D721Med (cell line): ENCODE data around the gene SARM1.

ENCODE experiments used
- DNase-seq: peaks from one replicate; pipeline ENCODE4 v3.0.0; 2011; ENCODE audit warnings: low spot score; ENCODE audit not compliant: insufficient read length
- FAIRE-seq: peaks from 2 replicates; lab custom pipeline; 2011; peaks lifted over from hg19 to GRCh38; lab: Jason Lieb, UNC
- TF ChIP-seq, protein P1 (sequence below): IDR thresholded peaks from 2 replicates; pipeline ENCODE4 v1.5.1; 2012; ENCODE audit warnings: mild to moderate bottlenecking, control low read depth; ENCODE audit not compliant: insufficient read depth; ENCODE audit errors: missing control alignments

SARM1 gene

DNA sequence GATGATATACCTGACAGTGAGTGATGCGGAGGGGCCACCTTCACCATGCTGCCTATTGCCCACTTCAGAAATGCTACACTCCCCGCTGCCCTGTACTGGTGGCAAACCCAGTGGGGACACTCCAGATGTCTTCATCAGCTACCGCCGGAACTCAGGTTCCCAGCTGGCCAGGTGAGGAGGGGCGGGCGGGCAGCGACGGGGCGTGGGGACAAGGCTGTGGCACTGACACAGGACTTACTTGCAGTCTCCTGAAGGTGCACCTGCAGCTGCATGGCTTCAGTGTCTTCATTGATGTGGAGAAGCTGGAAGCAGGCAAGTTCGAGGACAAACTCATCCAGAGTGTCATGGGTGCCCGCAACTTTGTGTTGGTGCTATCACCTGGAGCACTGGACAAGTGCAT, 16.6 kb downstream of the SARM1 start:
- TF ChIP-seq, protein P1, sequence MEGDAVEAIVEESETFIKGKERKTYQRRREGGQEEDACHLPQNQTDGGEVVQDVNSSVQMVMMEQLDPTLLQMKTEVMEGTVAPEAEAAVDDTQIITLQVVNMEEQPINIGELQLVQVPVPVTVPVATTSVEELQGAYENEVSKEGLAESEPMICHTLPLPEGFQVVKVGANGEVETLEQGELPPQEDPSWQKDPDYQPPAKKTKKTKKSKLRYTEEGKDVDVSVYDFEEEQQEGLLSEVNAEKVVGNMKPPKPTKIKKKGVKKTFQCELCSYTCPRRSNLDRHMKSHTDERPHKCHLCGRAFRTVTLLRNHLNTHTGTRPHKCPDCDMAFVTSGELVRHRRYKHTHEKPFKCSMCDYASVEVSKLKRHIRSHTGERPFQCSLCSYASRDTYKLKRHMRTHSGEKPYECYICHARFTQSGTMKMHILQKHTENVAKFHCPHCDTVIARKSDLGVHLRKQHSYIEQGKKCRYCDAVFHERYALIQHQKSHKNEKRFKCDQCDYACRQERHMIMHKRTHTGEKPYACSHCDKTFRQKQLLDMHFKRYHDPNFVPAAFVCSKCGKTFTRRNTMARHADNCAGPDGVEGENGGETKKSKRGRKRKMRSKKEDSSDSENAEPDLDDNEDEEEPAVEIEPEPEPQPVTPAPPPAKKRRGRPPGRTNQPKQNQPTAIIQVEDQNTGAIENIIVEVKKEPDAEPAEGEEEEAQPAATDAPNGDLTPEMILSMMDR, result no peak
- FAIRE-seq, result no peak

DNA sequence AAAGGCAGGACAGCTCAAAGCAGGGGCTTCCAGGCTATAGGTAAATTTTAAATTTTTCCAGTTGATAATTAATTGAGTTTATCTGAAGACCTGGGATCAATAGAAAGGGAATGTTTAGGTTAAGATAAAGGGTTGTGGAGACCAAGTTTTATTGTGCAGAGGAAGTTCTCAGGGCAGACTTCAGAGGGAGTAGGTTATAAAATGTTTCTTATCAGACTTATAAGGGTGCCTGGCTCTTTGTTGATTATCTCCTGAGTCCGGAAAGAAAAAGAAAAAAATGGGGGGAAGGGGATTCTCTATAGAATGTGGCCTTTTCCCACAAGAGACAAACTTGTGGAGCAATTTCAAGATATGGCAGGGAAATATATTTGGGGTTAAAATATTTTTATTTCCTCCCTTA, 18.6 kb downstream of the SARM1 start:
- FAIRE-seq (no peak), DNase-seq (no peak)
- TF ChIP-seq, protein P1, result no peak

More for the DNA sequence above, 16.6 kb downstream of the SARM1 start:
- DNase-seq, result no peak

DNA sequence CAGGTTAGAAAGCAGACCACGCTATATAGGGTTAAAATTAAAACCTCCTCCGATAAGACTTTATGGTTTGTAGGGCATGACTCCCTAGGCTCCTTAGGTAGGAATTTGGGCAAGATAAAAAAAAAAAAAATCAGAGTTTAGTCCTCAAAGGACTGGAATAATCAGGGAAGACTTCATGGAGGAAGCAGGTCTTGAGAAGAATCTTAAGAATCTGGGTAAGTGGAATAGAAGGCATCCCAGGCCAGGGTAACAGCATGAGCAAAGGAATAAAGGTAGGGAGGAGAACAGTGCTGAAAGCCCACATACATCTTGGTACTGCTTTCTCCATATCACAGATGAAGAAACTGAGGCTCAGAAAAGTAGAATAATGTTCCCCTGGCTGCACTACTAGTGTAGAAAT, 19.1 kb downstream of the SARM1 start:
- FAIRE-seq (no peak), DNase-seq (no peak)
- TF ChIP-seq, protein P1, result no peak

DNA sequence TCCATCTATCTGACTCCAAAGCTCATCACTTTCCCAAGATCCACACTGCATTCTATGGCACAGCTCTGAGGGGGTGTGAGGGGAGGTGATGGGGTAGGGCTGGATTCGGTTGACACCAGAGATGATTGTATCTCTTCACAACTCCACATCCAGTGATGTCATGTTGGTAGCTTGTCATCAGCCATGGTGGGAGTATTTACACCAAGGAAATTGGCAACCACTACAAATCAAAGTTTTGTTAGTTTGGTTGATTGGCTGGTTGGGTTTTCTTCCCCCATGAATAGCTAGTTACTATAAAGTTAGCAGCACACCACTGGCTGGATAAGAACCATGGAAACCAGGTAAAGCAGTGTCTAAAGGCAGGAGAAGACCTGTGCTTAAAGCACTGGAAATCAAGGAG, 19.5 kb downstream of the SARM1 start:
- FAIRE-seq (no peak), DNase-seq (no peak)
- TF ChIP-seq, protein P1, result no peak

DNA sequence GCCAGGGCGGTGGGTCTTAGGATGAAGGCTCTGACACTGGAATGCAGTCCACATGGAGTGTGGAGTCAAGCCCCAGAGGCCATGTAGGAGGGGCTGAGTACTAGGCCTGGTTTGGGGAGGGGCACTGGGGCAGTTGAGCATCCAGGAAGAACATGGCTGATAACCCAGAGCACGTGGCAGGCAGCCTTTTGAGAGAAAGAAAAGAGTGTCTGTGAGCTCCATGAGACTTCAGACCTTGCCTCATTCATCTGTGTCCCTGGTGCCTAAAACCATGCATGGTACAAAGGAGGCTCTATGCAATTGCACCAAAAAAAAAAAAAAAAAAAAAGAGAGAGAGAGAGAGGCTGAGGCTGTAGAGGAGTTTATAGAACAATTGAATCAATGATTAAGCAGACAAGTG, 19.9 kb downstream of the SARM1 start:
- TF ChIP-seq, protein P1, result no peak
- FAIRE-seq (no peak), DNase-seq (no peak)

DNA sequence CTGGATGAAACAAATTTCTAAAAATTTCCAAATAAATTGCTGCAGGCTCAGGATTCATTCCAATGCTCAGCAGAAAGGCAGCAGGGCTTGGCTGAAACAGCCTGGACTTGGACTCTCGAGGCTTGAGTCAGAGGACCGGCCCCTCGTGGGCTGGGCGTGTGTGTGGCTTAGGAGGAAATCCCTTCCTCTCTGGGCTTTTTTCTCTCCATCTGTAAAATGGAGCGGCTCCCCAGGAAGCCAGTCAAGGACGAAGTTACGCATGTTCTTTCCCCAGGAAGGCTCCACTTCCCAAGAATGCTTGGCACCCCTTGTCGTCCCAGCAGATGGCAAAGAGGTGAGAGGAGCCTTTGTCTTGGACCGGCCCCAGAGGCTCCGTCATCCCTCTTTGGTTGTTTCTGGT, 21.0 kb downstream of the SARM1 start:
- TF ChIP-seq, protein P1, result no peak
- DNase-seq, result no peak
- no peak for FAIRE-seq

DNA sequence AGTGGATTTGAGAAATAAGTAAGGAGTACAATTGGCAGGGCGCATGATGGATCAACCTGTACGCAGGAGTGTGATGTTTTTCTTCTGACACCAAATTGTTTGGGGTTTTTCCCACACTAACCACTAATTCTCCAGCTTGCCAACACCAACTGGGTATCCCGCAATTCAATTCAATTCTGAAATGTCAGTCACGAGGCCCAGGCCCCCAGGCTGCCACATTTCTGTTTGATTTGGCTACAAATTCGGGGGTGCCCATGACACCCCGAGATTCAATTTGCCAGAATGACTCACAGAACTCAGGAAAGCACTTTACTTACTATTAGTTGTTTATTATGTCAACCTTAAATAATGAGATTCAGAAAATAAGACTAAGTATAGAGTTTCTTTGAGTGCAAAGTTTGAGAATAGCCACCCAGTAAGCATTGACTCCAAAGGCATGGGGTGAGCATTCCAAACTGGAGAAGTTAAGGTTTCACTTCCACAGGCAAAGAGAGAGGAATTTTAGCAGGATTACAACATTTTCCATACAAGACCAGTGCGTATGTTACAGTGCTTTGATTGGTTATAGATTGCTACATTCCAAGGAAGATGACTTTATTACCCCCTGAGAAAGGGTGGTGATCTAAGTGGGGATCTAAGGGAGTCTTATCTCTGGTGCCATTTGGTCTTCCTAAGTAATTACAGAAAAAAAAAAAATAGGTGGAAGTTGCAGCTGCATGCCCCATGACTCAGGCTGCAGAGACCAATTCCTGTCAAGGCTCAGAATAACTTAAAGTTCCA, 23.0 kb downstream of the SARM1 start:
- FAIRE-seq (no peak), DNase-seq (no peak)
- TF ChIP-seq, protein P1, result no peak
